BLaER1 treated with 17β-estradiol and CSF1 and Interleukin-3, amounts not matched to agents 10 nM and 100 nM (cell line): ENCODE measurements around the gene SRGAP1.

Experiments
- H3K27ac ChIP-seq, 11 experiments: shearing (Covaris generic); formaldehyde crosslinking; 2 replicates each; pipeline ENCODE4 v1.8.1; 2022
- H3K27me3 ChIP-seq, 11 experiments: shearing (Covaris generic); formaldehyde crosslinking; 2 replicates each; pipeline ENCODE4 v1.8.1; 2022
- H3K36me3 ChIP-seq, 11 experiments: shearing (Covaris generic); formaldehyde crosslinking; 2 replicates each; pipeline ENCODE4 v1.8.1; 2022
- H3K4me1 ChIP-seq, 10 experiments: shearing (Covaris generic); formaldehyde crosslinking; 2 replicates each; pipeline ENCODE4 v1.8.1; 2022
- H3K4me2 ChIP-seq, 11 experiments: shearing (Covaris generic); formaldehyde crosslinking; 2 replicates each; pipeline ENCODE4 v1.8.1; 2022
- H3K4me3 ChIP-seq, 10 experiments: shearing (Covaris generic); formaldehyde crosslinking; 2 replicates each; pipeline ENCODE4 v1.8.1; 2022
- H3K9ac ChIP-seq, 11 experiments: shearing (Covaris generic); formaldehyde crosslinking; 2 replicates each; pipeline ENCODE4 v1.8.1; 2022
- H3K9me3 ChIP-seq, 11 experiments: shearing (Covaris generic); formaldehyde crosslinking; replicated peaks in 1 of 11; 2 replicates each; pipeline ENCODE4 v1.8.1; 2022
- H4K20me1 ChIP-seq, 11 experiments: shearing (Covaris generic); formaldehyde crosslinking; 2 replicates each; pipeline ENCODE4 v1.8.1; 2022
- Cebpa-rat ChIP-seq, 11 experiments: shearing (Covaris generic); IDR thresholded peaks; 2 replicates each; pipeline ENCODE4 v1.8.1; 2022

The SRGAP1 gene

GRCh38 chr12:64090047-64090446 lies 245.5 kb downstream of the SRGAP1 start:
- Histone ChIP-seq H3K27me3 (peaks cover 0 to 23% (median 0%) of the 10 kb centered on the region in 11 experiments; a peak in 5 of 22 replicates), H3K9me3 (no peaks in the 10 kb centered on the region), H3K4me1 (peaks cover 12 to 46% (median 16%) of the 10 kb centered on the region in 10 experiments), H3K9ac (no peak overlapping the region), H4K20me1 (no peaks in the 10 kb centered on the region; a peak in 1 of 22 replicates), H3K27ac (no peak overlapping the region), H3K4me3 (no peak overlapping the region), H3K36me3 (no peaks in the 10 kb centered on the region), H3K4me2 (peak overlapping the region in 2 of 11 experiments; percentile 81 to 83; a peak in 4 of 22 replicates)
- TF ChIP-seq Cebpa-rat (IDR thresholded peaks at IDR 0.05), result no peak

GRCh38 chr12:64091186-64091585 lies 246.7 kb downstream of the SRGAP1 start:
- Histone ChIP-seq H3K9me3 (no peaks in the 10 kb centered on the region), H3K27ac (no peak overlapping the region), H4K20me1 (no peaks in the 10 kb centered on the region; a peak in 1 of 22 replicates), H3K9ac (no peak overlapping the region), H3K4me2 (peak overlapping the region in 2 of 11 experiments; percentile 81 to 83; a peak in 3 of 22 replicates), H3K4me3 (no peak overlapping the region), H3K36me3 (no peaks in the 10 kb centered on the region), H3K27me3 (peaks cover 0 to 13% (median 0%) of the 10 kb centered on the region in 11 experiments; a peak in 3 of 22 replicates), H3K4me1 (peaks cover 12 to 46% (median 16%) of the 10 kb centered on the region in 10 experiments)
- TF ChIP-seq Cebpa-rat (IDR thresholded peaks at IDR 0.05), result no peak

- Histone ChIP-seq H3K27ac (no peak overlapping the region), H3K4me2 (no peak overlapping the region), H3K9ac (no peak overlapping the region), H3K36me3 (no peaks in the 10 kb centered on the region; a peak in 1 of 22 replicates), H3K4me3 (no peak overlapping the region), H4K20me1 (no peaks in the 10 kb centered on the region; a peak in 1 of 22 replicates), H3K9me3 (no peaks in the 10 kb centered on the region), H3K27me3 (peaks cover 0 to 4% (median 0%) of the 10 kb centered on the region in 11 experiments; a peak in 2 of 22 replicates), H3K4me1 (peaks cover 12 to 39% (median 16%) of the 10 kb centered on the region in 10 experiments)
- TF ChIP-seq Cebpa-rat (IDR thresholded peaks at IDR 0.05), result no peak
Measured at GRCh38 chr12:64092507-64093196, 248.2 kb downstream of the SRGAP1 start.

GRCh38 chr12:64093689-64094088 lies 249.2 kb downstream of the SRGAP1 start:
- no peaks in the 10 kb centered on the region; a peak in 1 of 22 replicates for H4K20me1 ChIP-seq
- H3K4me3 ChIP-seq, result no peak overlapping the region
- H3K27me3 ChIP-seq, result peaks cover 0 to 4% (median 0%) of the 10 kb centered on the region in 11 experiments; a peak in 2 of 22 replicates
- no peaks in the 10 kb centered on the region; a peak in 1 of 22 replicates for H3K36me3 ChIP-seq
- peaks cover 4 to 29% (median 7%) of the 10 kb centered on the region in 10 experiments for H3K4me1 ChIP-seq
- H3K4me2 ChIP-seq, result no peak overlapping the region
- no peak overlapping the region for H3K27ac ChIP-seq
- TF ChIP-seq Cebpa-rat (IDR thresholded peaks at IDR 0.05), result no peak
- no peak overlapping the region for H3K9ac ChIP-seq
- H3K9me3 ChIP-seq, result no peaks in the 10 kb centered on the region

GRCh38 chr12:64097366-64098105 lies 253.0 kb downstream of the SRGAP1 start:
- no peaks in the 10 kb centered on the region for H4K20me1 ChIP-seq
- TF ChIP-seq Cebpa-rat (IDR thresholded peaks at IDR 0.05), result no peak
- peaks cover 0 to 10% (median 0%) of the 10 kb centered on the region in 11 experiments; a peak in 2 of 22 replicates for H3K36me3 ChIP-seq
- no peaks in the 10 kb centered on the region for H3K27me3 ChIP-seq
- no peak overlapping the region for H3K9ac ChIP-seq
- H3K4me2 ChIP-seq, result no peak overlapping the region
- H3K27ac ChIP-seq, result no peak overlapping the region
- no peaks in the 10 kb centered on the region for H3K4me1 ChIP-seq
- H3K9me3 ChIP-seq, result no peaks in the 10 kb centered on the region
- H3K4me3 ChIP-seq, result no peak overlapping the region

GRCh38 chr12:64098709-64099354 lies 254.3 kb downstream of the SRGAP1 start:
- Histone ChIP-seq H3K4me3 (no peak overlapping the region), H3K27ac (no peak overlapping the region), H3K9me3 (no peaks in the 10 kb centered on the region), H3K4me1 (no peaks in the 10 kb centered on the region), H3K36me3 (peaks cover 0 to 10% (median 0%) of the 10 kb centered on the region in 11 experiments; a peak in 2 of 22 replicates), H4K20me1 (no peaks in the 10 kb centered on the region), H3K9ac (no peak overlapping the region), H3K4me2 (no peak overlapping the region), H3K27me3 (no peaks in the 10 kb centered on the region)
- no peak for TF ChIP-seq Cebpa-rat (IDR thresholded peaks at IDR 0.05)

- TF ChIP-seq Cebpa-rat (IDR thresholded peaks at IDR 0.05), result no peak
- no peak overlapping the region for H3K27ac ChIP-seq
- peaks cover 0 to 10% (median 0%) of the 10 kb centered on the region in 11 experiments; a peak in 2 of 22 replicates for H3K36me3 ChIP-seq
- no peaks in the 10 kb centered on the region for H4K20me1 ChIP-seq
- no peaks in the 10 kb centered on the region for H3K9me3 ChIP-seq
- H3K4me3 ChIP-seq, result no peak overlapping the region
- no peaks in the 10 kb centered on the region for H3K27me3 ChIP-seq
- no peaks in the 10 kb centered on the region for H3K4me1 ChIP-seq
- no peak overlapping the region for H3K4me2 ChIP-seq
- H3K9ac ChIP-seq, result no peak overlapping the region
Measured at GRCh38 chr12:64099397-64099796, 254.9 kb downstream of the SRGAP1 start.

- Histone ChIP-seq H3K4me3 (no peak overlapping the region), H3K36me3 (peaks cover 0 to 10% (median 0%) of the 10 kb centered on the region in 11 experiments; a peak in 2 of 22 replicates), H4K20me1 (no peaks in the 10 kb centered on the region), H3K4me1 (no peaks in the 10 kb centered on the region), H3K27me3 (no peaks in the 10 kb centered on the region), H3K9ac (no peak overlapping the region), H3K27ac (no peak overlapping the region), H3K4me2 (no peak overlapping the region), H3K9me3 (no peaks in the 10 kb centered on the region)
- TF ChIP-seq Cebpa-rat (IDR thresholded peaks at IDR 0.05), result no peak
Measured at GRCh38 chr12:64102339-64102738, 257.8 kb downstream of the SRGAP1 start.
